BLaER1 (cell line): ENCODE measurements around the gene FITM1.

Experiments
- H3K27ac ChIP-seq: shearing (Covaris generic); formaldehyde crosslinking; 2 replicates; pipeline ENCODE4 v1.8.1; 2022
- H3K27me3 ChIP-seq: shearing (Covaris generic); formaldehyde crosslinking; 2 replicates; pipeline ENCODE4 v1.8.1; 2022
- H3K36me3 ChIP-seq: shearing (Covaris generic); formaldehyde crosslinking; 2 replicates; pipeline ENCODE4 v1.8.1; 2022
- H3K4me1 ChIP-seq: shearing (Covaris generic); formaldehyde crosslinking; 2 replicates; pipeline ENCODE4 v1.8.1; 2022
- H3K4me2 ChIP-seq: shearing (Covaris generic); formaldehyde crosslinking; 2 replicates; pipeline ENCODE4 v1.8.1; 2022
- H3K4me3 ChIP-seq: shearing (Covaris generic); formaldehyde crosslinking; 2 replicates; pipeline ENCODE4 v1.8.1; 2022
- H3K9ac ChIP-seq: shearing (Covaris generic); formaldehyde crosslinking; 2 replicates; pipeline ENCODE4 v1.8.1; 2022
- H3K9me3 ChIP-seq: shearing (Covaris generic); formaldehyde crosslinking; 2 replicates; pipeline ENCODE4 v1.8.1; 2022
- H4K20me1 ChIP-seq: shearing (Covaris generic); formaldehyde crosslinking; 2 replicates; pipeline ENCODE4 v1.8.1; 2022
- Cebpa-rat ChIP-seq: shearing (Covaris generic); IDR thresholded peaks from 2 replicates; pipeline ENCODE4 v1.8.1; 2022

FITM1 gene, protein sequence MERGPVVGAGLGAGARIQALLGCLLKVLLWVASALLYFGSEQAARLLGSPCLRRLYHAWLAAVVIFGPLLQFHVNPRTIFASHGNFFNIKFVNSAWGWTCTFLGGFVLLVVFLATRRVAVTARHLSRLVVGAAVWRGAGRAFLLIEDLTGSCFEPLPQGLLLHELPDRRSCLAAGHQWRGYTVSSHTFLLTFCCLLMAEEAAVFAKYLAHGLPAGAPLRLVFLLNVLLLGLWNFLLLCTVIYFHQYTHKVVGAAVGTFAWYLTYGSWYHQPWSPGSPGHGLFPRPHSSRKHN

DNA sequence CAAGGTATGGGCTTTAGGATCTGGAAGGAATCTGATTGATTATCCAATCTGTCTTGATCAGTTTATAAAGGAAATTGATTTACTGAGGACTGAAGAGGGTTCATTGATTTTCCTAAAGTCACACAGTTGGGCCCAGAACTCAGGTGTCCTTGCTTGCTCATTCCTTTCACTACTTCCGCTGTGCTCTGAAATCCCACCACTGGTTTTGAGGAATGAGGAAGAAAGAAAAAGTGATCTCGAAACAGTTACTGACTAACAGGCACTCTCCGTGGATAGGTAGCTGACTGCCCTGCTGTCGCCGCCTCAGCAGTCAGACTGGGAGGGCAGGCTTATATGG, at the start of gene FITM1:
Gene FITM1 (plus strand): TSS at position 280 of the 337 bp plus-strand sequence. CDS start 905 bp downstream, outside the sequence.
- H3K4me3 ChIP-seq: no peak within 1 kb of the TSS
- H3K4me2 ChIP-seq: peak within 1 kb of the TSS; percentile 40
- H3K9me3 ChIP-seq: no peaks in the 10 kb centered on the region
- no peaks in the 10 kb centered on the region for H4K20me1 ChIP-seq
- H3K27me3 ChIP-seq: no peaks in the 10 kb centered on the region
- H3K36me3 ChIP-seq: no peaks in the 10 kb centered on the region; the same call in 1 of the 2 replicates
- H3K4me1 ChIP-seq: peaks cover 52% of the 10 kb centered on the region
- H3K27ac ChIP-seq: no peak within 1 kb of the TSS
- TF ChIP-seq Cebpa-rat: no peak
- H3K9ac ChIP-seq: 0 out of 2 replicates have a peak within 1 kb of the TSS, but pooled peaks have one; percentile 6

DNA sequence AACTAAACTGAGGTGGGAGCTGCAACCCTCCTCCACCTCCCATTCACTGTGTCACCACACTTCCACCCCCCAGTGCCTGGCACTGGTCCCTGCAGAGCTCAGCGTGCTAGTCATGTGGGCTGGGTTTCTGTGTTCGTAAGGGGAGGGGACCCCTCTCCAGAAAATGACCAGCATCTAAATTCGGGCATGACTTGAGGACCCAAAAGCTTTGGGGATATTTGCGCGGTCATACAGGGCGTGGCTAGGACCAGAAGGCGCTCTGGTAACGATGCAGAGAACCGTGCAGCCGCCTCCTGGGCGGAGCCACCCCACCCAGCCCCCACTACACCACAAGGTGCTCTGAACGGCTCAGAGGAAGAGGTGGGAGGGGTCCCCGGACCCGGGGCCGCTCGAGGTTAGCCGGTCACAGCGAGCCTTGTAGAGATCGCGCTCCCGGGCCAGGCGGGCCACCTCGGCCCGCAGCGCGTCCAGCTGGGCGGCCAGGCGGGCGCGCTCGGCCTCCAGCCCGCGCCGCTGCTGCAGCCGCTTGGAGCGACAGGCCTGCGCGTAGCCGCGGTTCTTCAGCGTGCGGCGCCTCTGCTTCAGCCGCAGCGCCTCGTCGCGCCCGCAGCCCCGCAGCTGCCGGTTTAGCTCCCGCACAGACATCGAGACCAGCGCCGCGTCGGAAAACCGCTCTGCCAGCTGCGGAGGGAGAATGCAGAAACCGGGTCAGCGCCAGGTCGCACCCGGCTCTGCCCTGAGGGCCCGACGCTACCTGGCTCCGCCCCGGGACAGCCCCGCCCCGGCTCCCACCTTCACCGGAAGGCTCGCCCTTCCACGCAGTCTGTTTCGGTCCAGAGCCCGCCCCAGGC, 49.3 kb upstream of the FITM1 start:
- Histone ChIP-seq H4K20me1 (no peaks in the 10 kb centered on the region), H3K9ac (peak overlapping the region; percentile 82), H3K27ac (peak overlapping the region; percentile 87), H3K9me3 (no peaks in the 10 kb centered on the region), H3K4me3 (peak overlapping the region; percentile 81), H3K36me3 (no peaks in the 10 kb centered on the region), H3K27me3 (peaks cover 9% of the 10 kb centered on the region; the same call in 1 of the 2 replicates), H3K4me2 (peak overlapping the region; percentile 87), H3K4me1 (peaks cover 56% of the 10 kb centered on the region)
- no peak for TF ChIP-seq Cebpa-rat

DNA sequence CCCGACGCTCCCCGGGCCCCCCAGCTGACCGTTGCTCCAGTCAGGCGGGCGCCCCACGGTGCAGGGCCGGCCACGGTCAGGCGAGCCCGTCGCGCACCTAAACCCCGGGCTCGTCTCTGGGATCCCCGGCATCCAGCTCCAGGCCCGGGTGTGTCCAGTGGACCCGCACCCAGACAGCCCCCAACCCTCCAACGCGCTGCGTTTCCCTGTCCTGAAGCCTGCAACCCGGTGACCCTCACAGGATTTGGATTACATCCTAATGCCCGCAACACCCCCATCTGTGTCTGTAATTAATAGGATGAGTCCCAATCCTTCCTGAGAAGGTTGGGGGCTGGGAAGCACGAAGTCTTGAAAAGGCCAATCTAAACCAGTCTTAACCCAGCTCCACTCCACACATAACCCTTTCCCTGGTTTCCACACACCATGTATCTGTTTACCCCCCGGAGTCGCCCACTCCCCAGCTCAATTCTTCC, 48.7 kb upstream of the FITM1 start:
- Histone ChIP-seq H3K27ac (peak overlapping the region; percentile 87), H3K4me1 (peaks cover 56% of the 10 kb centered on the region), H3K9ac (peak overlapping the region; percentile 82), H3K27me3 (peaks cover 9% of the 10 kb centered on the region; the same call in 1 of the 2 replicates), H3K9me3 (no peaks in the 10 kb centered on the region), H3K4me2 (peak overlapping the region; percentile 87), H3K36me3 (no peaks in the 10 kb centered on the region), H3K4me3 (peak overlapping the region; percentile 81), H4K20me1 (no peaks in the 10 kb centered on the region)
- TF ChIP-seq Cebpa-rat: no peak

DNA sequence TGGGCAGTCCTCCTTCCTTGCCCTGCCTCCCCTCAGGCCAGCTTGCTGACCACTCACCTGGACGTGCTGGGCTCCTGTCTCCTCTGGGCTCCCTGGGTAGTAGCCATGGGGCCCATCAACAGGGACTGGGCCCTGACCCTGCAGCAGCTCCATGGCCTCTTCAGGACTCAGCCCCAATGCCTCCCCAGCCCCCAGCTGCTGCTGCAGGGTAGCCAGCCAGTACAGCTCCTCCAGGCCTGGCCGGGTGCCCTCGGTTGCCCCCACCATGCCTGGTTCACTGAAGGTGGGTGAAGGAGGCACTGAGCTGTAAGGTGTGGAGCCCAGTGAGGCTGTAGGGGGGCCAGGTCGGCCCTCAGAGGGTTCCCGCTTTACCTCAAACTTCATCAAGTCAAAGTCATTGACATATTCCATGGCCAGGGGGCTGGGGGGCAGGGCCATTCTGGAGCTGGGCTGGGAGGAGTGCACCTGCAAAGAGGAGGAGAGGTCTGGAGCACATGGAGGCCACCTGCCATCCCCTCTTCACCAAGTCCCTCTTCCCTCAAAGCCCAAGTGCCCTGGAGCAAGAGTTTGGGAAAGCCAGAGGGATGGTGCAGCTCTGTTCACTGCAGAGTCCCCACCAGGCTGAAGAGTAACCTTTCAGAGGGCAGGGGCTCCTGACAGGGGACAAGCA, 47.9 kb upstream of the FITM1 start:
- no peak for TF ChIP-seq Cebpa-rat
- peak overlapping the region; percentile 87 for H3K4me2 ChIP-seq
- no peak overlapping the region for H3K9ac ChIP-seq
- H3K27me3 ChIP-seq: peaks cover 9% of the 10 kb centered on the region; the same call in 1 of the 2 replicates
- H3K36me3 ChIP-seq: no peaks in the 10 kb centered on the region
- no peak overlapping the region for H3K27ac ChIP-seq
- H3K4me1 ChIP-seq: peaks cover 54% of the 10 kb centered on the region
- H3K4me3 ChIP-seq: no peak overlapping the region
- no peaks in the 10 kb centered on the region for H4K20me1 ChIP-seq
- H3K9me3 ChIP-seq: no peaks in the 10 kb centered on the region

DNA sequence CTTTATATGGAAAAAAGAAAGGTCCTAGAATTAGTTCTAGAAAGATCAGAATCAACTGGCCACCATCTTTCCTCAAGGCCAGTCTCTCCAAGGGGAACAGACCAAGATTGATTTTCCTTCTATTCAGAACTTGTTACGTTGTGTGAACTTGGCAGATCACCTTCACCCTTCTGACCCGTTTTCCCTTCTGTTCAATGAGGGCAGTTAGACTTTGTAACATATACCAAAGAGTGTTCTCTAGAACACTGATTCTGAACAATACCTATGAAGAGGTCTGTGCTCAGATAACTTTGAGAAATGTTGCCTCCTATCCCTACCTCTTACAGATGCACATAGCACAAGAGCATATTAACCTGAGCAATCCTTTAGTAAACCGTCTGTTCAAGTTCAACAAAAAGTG, 47.0 kb upstream of the FITM1 start:
- H3K4me2 ChIP-seq: no peak overlapping the region
- H3K9ac ChIP-seq: no peak overlapping the region
- no peak for TF ChIP-seq Cebpa-rat
- no peaks in the 10 kb centered on the region for H3K9me3 ChIP-seq
- peaks cover 45% of the 10 kb centered on the region for H3K4me1 ChIP-seq
- no peak overlapping the region for H3K4me3 ChIP-seq
- no peaks in the 10 kb centered on the region for H4K20me1 ChIP-seq
- H3K27ac ChIP-seq: no peak overlapping the region
- H3K36me3 ChIP-seq: no peaks in the 10 kb centered on the region
- peaks cover 9% of the 10 kb centered on the region; the same call in 1 of the 2 replicates for H3K27me3 ChIP-seq

DNA sequence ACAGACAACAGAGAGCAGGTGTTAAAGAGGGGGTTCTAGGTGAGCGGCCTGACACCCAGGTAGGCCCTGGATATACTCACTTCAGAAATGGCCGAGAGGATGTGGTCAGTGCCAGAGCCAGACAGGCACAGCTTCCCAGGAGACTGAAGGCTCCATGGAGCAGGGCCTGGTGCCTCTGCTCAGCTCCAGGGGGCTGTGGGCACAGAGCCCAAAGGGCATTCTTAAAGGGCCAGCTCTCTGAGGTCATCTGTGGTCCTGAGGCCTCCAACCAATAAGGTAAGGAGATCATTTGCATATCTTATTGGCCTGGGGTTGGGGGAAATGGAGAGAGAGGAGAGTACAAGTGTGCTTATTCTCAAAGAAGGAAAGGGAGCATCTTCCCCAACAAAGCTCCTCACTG, 46.0 kb upstream of the FITM1 start:
- no peak for TF ChIP-seq Cebpa-rat
- H3K4me1 ChIP-seq: peaks cover 36% of the 10 kb centered on the region
- peaks cover 9% of the 10 kb centered on the region; the same call in 1 of the 2 replicates for H3K27me3 ChIP-seq
- H3K4me2 ChIP-seq: no peak overlapping the region
- H3K4me3 ChIP-seq: no peak overlapping the region
- H3K36me3 ChIP-seq: no peaks in the 10 kb centered on the region
- H3K9ac ChIP-seq: no peak overlapping the region
- H3K9me3 ChIP-seq: no peaks in the 10 kb centered on the region
- H3K27ac ChIP-seq: no peak overlapping the region
- no peaks in the 10 kb centered on the region for H4K20me1 ChIP-seq

DNA sequence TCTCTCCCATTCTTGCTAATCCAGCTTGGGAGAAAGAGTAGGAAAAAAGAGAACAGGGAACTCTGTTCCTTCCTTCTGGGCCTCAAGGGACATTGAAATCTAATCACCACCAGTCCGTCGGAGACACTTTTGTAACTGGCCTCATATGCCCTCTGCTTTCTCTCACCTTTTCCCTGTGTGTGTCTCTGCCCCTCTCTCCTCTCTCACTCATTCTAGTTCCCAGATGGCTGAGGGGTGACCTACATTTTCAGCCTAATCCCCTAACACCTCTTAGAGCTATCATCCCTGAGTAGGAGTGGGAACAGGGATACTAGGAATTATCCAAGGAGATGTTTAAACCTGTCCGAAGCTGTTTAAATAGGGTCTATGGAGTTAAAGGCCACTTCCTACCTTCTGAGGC, 45.2 kb upstream of the FITM1 start:
- peaks cover 31% of the 10 kb centered on the region for H3K4me1 ChIP-seq
- no peaks in the 10 kb centered on the region for H4K20me1 ChIP-seq
- peaks cover 9% of the 10 kb centered on the region; the same call in 1 of the 2 replicates for H3K27me3 ChIP-seq
- no peaks in the 10 kb centered on the region for H3K9me3 ChIP-seq
- no peak overlapping the region for H3K4me2 ChIP-seq
- no peaks in the 10 kb centered on the region for H3K36me3 ChIP-seq
- no peak overlapping the region for H3K9ac ChIP-seq
- no peak overlapping the region for H3K4me3 ChIP-seq
- no peak for TF ChIP-seq Cebpa-rat
- no peak overlapping the region for H3K27ac ChIP-seq

DNA sequence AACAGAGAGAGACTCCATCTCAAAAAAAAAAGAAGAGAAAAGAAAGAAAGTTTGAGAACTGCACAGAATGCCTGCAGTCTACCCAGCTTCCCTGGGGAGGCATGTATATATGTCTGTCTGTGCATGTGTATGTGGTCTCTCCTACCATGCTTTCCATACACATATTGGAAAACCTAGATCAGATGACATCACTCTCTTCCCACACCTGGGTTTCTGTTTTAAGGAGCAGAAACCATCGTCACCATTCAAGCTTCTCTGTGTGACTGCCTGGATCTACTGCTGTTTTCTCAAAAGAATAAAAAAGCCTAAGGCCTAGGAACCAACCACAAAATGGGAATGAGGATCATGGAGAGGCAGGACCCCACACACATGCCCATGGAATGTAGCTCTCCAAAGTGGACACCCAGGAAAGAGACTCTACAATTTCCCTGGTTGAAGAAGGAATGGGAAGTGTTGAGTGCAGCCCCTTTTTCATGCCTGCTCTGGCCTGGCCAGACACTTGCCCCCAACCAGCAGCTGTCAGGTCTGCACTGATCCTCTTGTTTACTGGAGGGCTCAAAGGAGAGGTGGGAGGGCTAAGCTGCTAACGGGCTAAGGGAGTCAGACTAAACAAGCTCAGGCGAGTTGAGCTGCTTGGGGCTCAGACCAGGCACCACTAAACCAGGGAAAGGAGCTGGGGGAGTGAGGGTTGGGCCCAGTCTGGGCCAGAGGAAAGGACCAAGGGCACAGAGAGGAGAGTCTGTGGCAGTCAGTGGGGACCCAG, 44.1 kb upstream of the FITM1 start:
- Histone ChIP-seq H3K27ac (no peak overlapping the region), H4K20me1 (no peaks in the 10 kb centered on the region), H3K4me1 (peaks cover 31% of the 10 kb centered on the region), H3K9me3 (no peaks in the 10 kb centered on the region), H3K9ac (no peak overlapping the region), H3K27me3 (peaks cover 9% of the 10 kb centered on the region; the same call in 1 of the 2 replicates), H3K4me2 (no peak overlapping the region), H3K4me3 (no peak overlapping the region), H3K36me3 (no peaks in the 10 kb centered on the region)
- no peak for TF ChIP-seq Cebpa-rat

DNA sequence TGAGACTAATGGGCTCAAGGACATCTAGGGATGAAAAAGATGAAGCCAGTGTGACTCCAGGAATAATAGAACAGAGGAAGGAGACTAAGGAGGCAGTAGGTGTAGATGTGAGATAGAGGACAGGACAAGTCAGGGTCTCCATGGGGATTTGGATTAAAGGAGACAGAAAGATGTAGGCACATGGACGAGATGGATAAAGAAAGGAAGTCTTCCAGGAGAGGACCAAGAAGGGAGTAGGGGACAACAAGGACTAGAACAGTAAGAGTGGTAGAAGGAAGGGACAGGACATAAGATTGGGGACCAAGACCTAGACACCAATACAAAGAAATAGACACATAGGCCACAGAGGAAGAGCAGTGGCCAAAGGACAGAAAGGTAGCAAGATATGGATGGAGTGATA, 43.5 kb upstream of the FITM1 start:
- Histone ChIP-seq H3K4me1 (peaks cover 25% of the 10 kb centered on the region), H3K4me3 (no peak overlapping the region), H3K27me3 (peaks cover 5% of the 10 kb centered on the region; the same call in 1 of the 2 replicates), H3K4me2 (no peak overlapping the region), H3K27ac (no peak overlapping the region), H4K20me1 (no peaks in the 10 kb centered on the region), H3K9me3 (no peaks in the 10 kb centered on the region), H3K36me3 (no peaks in the 10 kb centered on the region), H3K9ac (no peak overlapping the region)
- no peak for TF ChIP-seq Cebpa-rat
